IMR-90 (cell line): ENCODE results near the gene PARP3. TPM values are rescaled to one million over a fixed set of nuclear protein-coding genes. Genes with fewer than 3 reads are reported as not detected.
"Not testable (repeated sequence)": the region's sequence is repeated elsewhere in the genome, so short reads cannot be mapped to it uniquely, and the experiment has no call there.

Experiments used
- ATAC-seq: fragments of 200-7000 bp; cut with Tn5 transposase; 2 replicates; pipeline ENCODE4 v1.9.1; 2020; ENCODE audit warnings: low read depth, mild to moderate bottlenecking, moderate library complexity
- BruUV-seq: library from RNA; stranded (reverse); fragments of 400-500 nt; replicated peaks from 2 replicates; lab custom pipeline; 2021; lab: Mats Ljungman, UMichigan
- CTCF ChIA-PET: fragments of 300-600 bp; formaldehyde crosslinking; extraction: SDS; loops from one replicate; lab custom pipeline; 2021; ENCODE audit warnings: antibody characterized with exemption; lab: Yijun Ruan, JAX
- POLR2A ChIA-PET: fragments of 300-600 bp; sonication (Branson Sonifier 250); formaldehyde crosslinking; loops from one replicate; lab custom pipeline; 2022; ENCODE audit warnings: antibody characterized with exemption; ENCODE audit not compliant: unreplicated experiment; lab: Charles Lee
- DNase-seq: peaks from one replicate; pipeline ENCODE4 v3.0.0; 2013
- H2AFZ ChIP-seq: replicated peaks from 2 replicates; pipeline ENCODE3; 2013; ENCODE audit warnings: low read length, mild to moderate bottlenecking; ENCODE audit not compliant: poor library complexity
- H2AK5ac ChIP-seq: 2 replicates; pipeline ENCODE4 v1.6.1; 2013; ENCODE audit warnings: low read depth, low read length, inconsistent platforms
- H2AK9ac ChIP-seq: replicated peaks from 2 replicates; pipeline ENCODE3; 2013; ENCODE audit warnings: mild to moderate bottlenecking, low read depth, low read length, moderate library complexity; ENCODE audit not compliant: poor library complexity
- H2BK120ac ChIP-seq: 2 replicates; pipeline ENCODE4 v1.6.1; 2013; ENCODE audit warnings: low read depth, low read length, inconsistent platforms
- H2BK15ac ChIP-seq: 3 replicates; pipeline ENCODE4 v1.6.1; 2013; ENCODE audit warnings: low read depth, low read length, inconsistent platforms
- H2BK20ac ChIP-seq: 2 replicates; pipeline ENCODE4 v1.6.1; 2013; ENCODE audit warnings: low read depth, mild to moderate bottlenecking, inconsistent platforms, low read length, moderate library complexity
- H2BK5ac ChIP-seq: 2 replicates; pipeline ENCODE4 v1.6.1; 2013; ENCODE audit warnings: mild to moderate bottlenecking, low read depth, low read length, inconsistent platforms; ENCODE audit not compliant: poor library complexity, severe bottlenecking
- H3K14ac ChIP-seq: replicated peaks from 2 replicates; pipeline ENCODE4 v1.6.1; 2013; ENCODE audit warnings: low read depth, low read length, inconsistent platforms
- H3K18ac ChIP-seq: 2 replicates; pipeline ENCODE4 v1.6.1; 2013; ENCODE audit warnings: low read depth, low read length, control low read depth
- H3K23ac ChIP-seq: 2 replicates; pipeline ENCODE4 v1.6.1; 2013; ENCODE audit warnings: low read depth, low read length, inconsistent platforms
- H3K27ac ChIP-seq: 2 replicates; pipeline ENCODE4 v1.5.1; 2013; ENCODE audit warnings: mild to moderate bottlenecking, control low read depth, low read length; ENCODE audit not compliant: insufficient read depth
- H3K27me3 ChIP-seq: 2 replicates; pipeline ENCODE4 v1.6.1; 2013; ENCODE audit warnings: low read length; ENCODE audit not compliant: control insufficient read depth, insufficient read depth
- H3K36me3 ChIP-seq: 2 replicates; pipeline ENCODE4 v1.6.1; 2013; ENCODE audit warnings: low read length, mixed read lengths; ENCODE audit not compliant: control insufficient read depth, insufficient read depth
- H3K4ac ChIP-seq: 2 replicates; pipeline ENCODE4 v1.6.1; 2013; ENCODE audit warnings: low read depth, low read length, inconsistent platforms
- H3K4me1 ChIP-seq: 2 replicates; pipeline ENCODE4 v1.6.1; 2013; ENCODE audit warnings: low read length, mixed read lengths; ENCODE audit not compliant: control insufficient read depth, insufficient read depth
- H3K4me2 ChIP-seq: 2 replicates; pipeline ENCODE4 v1.6.1; 2013; ENCODE audit warnings: low read depth, mild to moderate bottlenecking, control low read depth, low read length, moderate library complexity
- H3K4me3 ChIP-seq: 2 replicates; pipeline ENCODE4 v1.5.1; 2013; ENCODE audit warnings: low read depth, mild to moderate bottlenecking, control low read depth, low read length, moderate library complexity; ENCODE audit not compliant: insufficient read depth
- H3K56ac ChIP-seq: 2 replicates; pipeline ENCODE4 v1.6.1; 2013; ENCODE audit warnings: low read length, inconsistent platforms; ENCODE audit not compliant: insufficient read depth; ENCODE audit errors: extremely low read depth
- H3K79me1 ChIP-seq, 2 experiments: 2 replicates each; pipeline ENCODE4 v1.6.1; 2013; ENCODE audit warnings: low read length in 2 of 2, inconsistent platforms in 1 of 2, low read depth in 1 of 2
- H3K9ac ChIP-seq: 2 replicates; pipeline ENCODE4 v1.6.1; 2013; ENCODE audit warnings: low read depth, low read length, control low read depth
- H3K9me1 ChIP-seq: 2 replicates; pipeline ENCODE4 v1.6.1; 2013; ENCODE audit warnings: low read length, inconsistent platforms; ENCODE audit not compliant: insufficient read depth
- H3K9me3 ChIP-seq: 2 replicates; pipeline ENCODE4 v1.6.1; 2013; ENCODE audit warnings: low read length; ENCODE audit not compliant: control insufficient read depth, insufficient read depth
- H4K20me1 ChIP-seq: 2 replicates; pipeline ENCODE4 v1.6.1; 2013; ENCODE audit warnings: low read length, inconsistent platforms; ENCODE audit not compliant: insufficient read depth
- H4K5ac ChIP-seq: 2 replicates; pipeline ENCODE4 v1.6.1; 2013; ENCODE audit warnings: mild to moderate bottlenecking, low read depth, low read length, control low read depth
- H4K8ac ChIP-seq, 2 experiments: 2 replicates each; pipeline ENCODE4 v1.6.1; 2013; ENCODE audit warnings: low read depth in 2 of 2, low read length in 2 of 2, control low read depth in 1 of 2, inconsistent platforms in 1 of 2
- H4K91ac ChIP-seq: 2 replicates; pipeline ENCODE4 v1.6.1; 2013; ENCODE audit warnings: low read depth, low read length, inconsistent platforms; ENCODE audit not compliant: insufficient read depth
- WGBS, 2 experiments: methylation state at CpG; one replicate each; pipeline versions ENCODE4 v1.1.5 to v1.1.7; 2013; ENCODE audit warnings: missing lambda C conversion rate in 2 of 2; ENCODE audit not compliant: insufficient read length in 1 of 2; ENCODE audit errors: extremely low coverage in 2 of 2; 5-methylcytosine and 5-hydroxymethylcytosine counted together
- dilution Hi-C: fragments of 300-500 bp; cut with HindIII; formaldehyde crosslinking; loops from one replicate; pipeline ENCODE4 v1.14.3; 2018; ENCODE audit warnings: low sequenced_read_pairs; ENCODE audit not compliant: unreplicated experiment
- in situ Hi-C: fragments of 300-500 bp; cut with MboI; formaldehyde crosslinking; loops from 3 replicates; pipeline ENCODE4 v1.14.3; 2019; ENCODE audit warnings: low sequenced_read_pairs, inconsistent platforms, mixed read lengths
- intact Hi-C: fragments of 100-400 bp; cut with micrococcal nuclease; formaldehyde crosslinking; loops from 2 replicates; pipeline ENCODE4 v1.10.0; 2022
- polyA plus RNA-seq, 3 experiments: library from polyadenylated mRNA; depleted of rRNA; stranded (reverse); fragments of >200 nt; gene quantifications; 2 replicates each; pipeline ENCODE4 v1.2.3, GENCODE V29; 2012; ENCODE audit warnings: low replicate concordance in 1 of 3
- total RNA-seq: library from RNA; depleted of rRNA; stranded (reverse); fragments of >200 nt; gene quantifications from 2 replicates; pipeline ENCODE4 v1.2.3, GENCODE V29; 2012

Gene PARP3
- total and polyA plus RNA-seq, 2 of the 4 experiments (the other 2 are of a cell fraction) = 16.3 to 22.0 TPM

- Histone ChIP-seq H3K36me3 (peaks cover 31% of the 10 kb centered on the region), H3K4me1 (peaks cover 11% of the 10 kb centered on the region), H3K79me1 (peaks cover 24 to 56% of the 10 kb centered on the region in 2 experiments; a peak in 3 of 4 replicates), H4K20me1 (peaks cover 18% of the 10 kb centered on the region; the same call in 1 of the 2 replicates)
- BruUV-seq, ATAC-seq, H3K27me3 ChIP-seq, H3K9ac ChIP-seq, H3K18ac ChIP-seq, H3K4me3 ChIP-seq, H3K9me1 ChIP-seq, H2BK20ac ChIP-seq, H4K8ac ChIP-seq, H3K56ac ChIP-seq, H3K23ac ChIP-seq, H2BK5ac ChIP-seq, H2AFZ ChIP-seq, CTCF ChIA-PET, dilution Hi-C loops, H3K27ac ChIP-seq, H3K4ac ChIP-seq, H3K4me2 ChIP-seq, intact Hi-C loops, H3K14ac ChIP-seq, H4K5ac ChIP-seq, in situ Hi-C loops, H2AK5ac ChIP-seq, H2AK9ac ChIP-seq, DNase-seq, H3K9me3 ChIP-seq, H2BK15ac ChIP-seq, H4K91ac ChIP-seq, H2BK120ac ChIP-seq: not testable (repeated sequence)
- WGBS, 2 experiments = 87% methylated on average over 5 of the region's 38 CpGs; no CpG with 5 or more reads in 1 of the 2 experiments
- POLR2A ChIA-PET = interaction anchor here (0.6 kb wide), 1 partner anchor 98 kb away, joined by 5 read pairs; no protein-coding TSS in a partner anchor
Measured at GRCh38 chr3:51990501-51990971, 48.4 kb downstream of the PARP3 start.
